ENCODE data around the gene RNFT2. TPM values are rescaled to one million over a fixed set of nuclear protein-coding genes. Genes with fewer than 3 reads are reported as not detected.

The RNFT2 gene
- total RNA-seq, 6 experiments from 2014 or later: 0.09 to 2.1 (median 0.75) TPM

DNA sequence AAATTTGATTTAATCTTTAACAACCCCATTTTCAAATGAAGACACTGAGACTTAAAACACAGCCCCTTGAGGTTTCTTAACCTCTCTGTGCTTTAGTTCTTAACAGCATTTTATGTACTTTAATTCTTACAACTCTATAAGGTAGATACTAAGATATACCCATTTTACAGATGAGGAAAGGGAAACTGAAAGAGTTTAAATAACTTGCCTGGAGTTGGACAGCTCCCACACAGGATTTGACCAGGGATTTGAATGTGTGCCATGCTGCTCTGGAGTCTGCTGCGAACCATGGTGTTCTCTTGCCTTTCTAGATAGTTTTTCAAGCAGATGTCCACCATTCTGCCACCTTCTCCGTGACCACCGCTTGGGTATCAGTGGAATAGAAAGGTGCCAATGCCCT lies 28.2 kb downstream of the RNFT2 start:
- DNase-seq (no peak), ATAC-seq (no peak)
- Histone ChIP-seq H3K27ac (no peak overlapping the region), H3K36me3 (no peaks in the 10 kb centered on the region), H3K4me1 (no peaks in the 10 kb centered on the region), H3K9me3 (no peaks in the 10 kb centered on the region), H3K4me3 (no peak overlapping the region), H3K27me3 (no peaks in the 10 kb centered on the region)
- intact Hi-C loops (cut with DNase I): no loop called here
- 95% methylated on average over 3 of the region's 3 CpGs for WGBS (ENCODE audit: insufficient coverage, low coverage, low lambda C conversion rate, missing lambda C conversion rate)
- no peak for TF ChIP-seq CTCF (IDR thresholded peaks at IDR 0.05)
- TF ChIP-seq POLR2A (IDR thresholded peaks at IDR 0.05): no peak

- no peak for TF ChIP-seq CTCF (IDR thresholded peaks at IDR 0.05)
- no peak for TF ChIP-seq POLR2A (IDR thresholded peaks at IDR 0.05)
- intact Hi-C loops (cut with DNase I): no loop called here
- DNase-seq (no peak), ATAC-seq (no peak)
- Histone ChIP-seq H3K9me3 (no peaks in the 10 kb centered on the region), H3K36me3 (no peaks in the 10 kb centered on the region), H3K27ac (no peak overlapping the region), H3K4me1 (no peaks in the 10 kb centered on the region), H3K27me3 (no peaks in the 10 kb centered on the region), H3K4me3 (no peak overlapping the region)
- WGBS (ENCODE audit: insufficient coverage, low coverage, low lambda C conversion rate, missing lambda C conversion rate): 92% methylated on average over 2 of the region's 3 CpGs
Observed at GRCh38 chr12:116766746-116767145, 28.6 kb downstream of the RNFT2 start.

GRCh38 chr12:116771651-116772050 lies 33.5 kb downstream of the RNFT2 start:
- intact Hi-C loops (cut with DNase I): no loop called here
- no peaks in the 10 kb centered on the region for H3K36me3 ChIP-seq
- no peak overlapping the region for H3K4me3 ChIP-seq
- TF ChIP-seq POLR2A (IDR thresholded peaks at IDR 0.05) (no peak), CTCF (IDR thresholded peaks at IDR 0.05) (no peak)
- no peaks in the 10 kb centered on the region for H3K9me3 ChIP-seq
- H3K4me1 ChIP-seq: no peaks in the 10 kb centered on the region
- no peak overlapping the region for H3K27ac ChIP-seq
- no peaks in the 10 kb centered on the region for H3K27me3 ChIP-seq
- 78% methylated on average over 8 of the region's 8 CpGs for WGBS (ENCODE audit: insufficient coverage, low coverage, low lambda C conversion rate, missing lambda C conversion rate)
- no peak for ATAC-seq
- DNase-seq: no peak

- WGBS (ENCODE audit: insufficient coverage, low coverage, low lambda C conversion rate, missing lambda C conversion rate): 65% methylated on average over 3 of the region's 4 CpGs
- DNase-seq (no peak), ATAC-seq (no peak)
- no peaks in the 10 kb centered on the region for H3K27me3 ChIP-seq
- no peak overlapping the region for H3K4me3 ChIP-seq
- no peaks in the 10 kb centered on the region for H3K36me3 ChIP-seq
- intact Hi-C loops (cut with DNase I): no loop called here
- H3K27ac ChIP-seq: no peak overlapping the region
- TF ChIP-seq CTCF (IDR thresholded peaks at IDR 0.05): no peak
- TF ChIP-seq POLR2A (IDR thresholded peaks at IDR 0.05): no peak
- no peaks in the 10 kb centered on the region for H3K9me3 ChIP-seq
- no peaks in the 10 kb centered on the region for H3K4me1 ChIP-seq
Observed at GRCh38 chr12:116773276-116773731, 35.2 kb downstream of the RNFT2 start.

- no peaks in the 10 kb centered on the region for H3K4me1 ChIP-seq
- no peaks in the 10 kb centered on the region for H3K9me3 ChIP-seq
- WGBS (ENCODE audit: insufficient coverage, low coverage, low lambda C conversion rate, missing lambda C conversion rate): 57% methylated on average over 4 of the region's 4 CpGs
- no peak overlapping the region for H3K27ac ChIP-seq
- no peaks in the 10 kb centered on the region for H3K27me3 ChIP-seq
- ATAC-seq: no peak
- no peak for TF ChIP-seq POLR2A (IDR thresholded peaks at IDR 0.05)
- no peak for TF ChIP-seq CTCF (IDR thresholded peaks at IDR 0.05)
- H3K4me3 ChIP-seq: no peak overlapping the region
- H3K36me3 ChIP-seq: no peaks in the 10 kb centered on the region
- DNase-seq: no peak
- intact Hi-C loops (cut with DNase I): no loop called here
Observed at GRCh38 chr12:116774020-116774419, 35.9 kb downstream of the RNFT2 start.
